NB4 (cell line): ENCODE measurements around the gene LRRK1.

Experiments used
- DNase-seq: peaks from one replicate; pipeline ENCODE4 v3.0.0; 2010; ENCODE audit warnings: low read depth
- H3K4me3 ChIP-seq: one replicate; pipeline ENCODE4 v1.5.1; 2011; ENCODE audit warnings: mild to moderate bottlenecking, low read depth, low read length, moderate library complexity
- CTCF ChIP-seq: IDR thresholded peaks from one replicate; pipeline ENCODE4 v1.5.1; 2012; ENCODE audit warnings: low read depth, low read length
- MYC ChIP-seq: IDR thresholded peaks from 2 replicates; pipeline ENCODE4 v1.6.1; 2011; ENCODE audit warnings: low read depth, low read length
- POLR2A ChIP-seq: IDR thresholded peaks from 2 replicates; pipeline ENCODE4 v1.6.1; 2011; ENCODE audit warnings: mild to moderate bottlenecking; ENCODE audit not compliant: insufficient read length; ENCODE audit errors: extremely low read depth
- TF ChIP-seq, protein P1 (sequence below): IDR thresholded peaks from 2 replicates; pipeline ENCODE4 v1.6.1; 2011; ENCODE audit warnings: low read depth, low read length

LRRK1 gene

GRCh38 chr15:101019366-101019896 is 100.3 kb downstream of the LRRK1 start:
- TF ChIP-seq CTCF (no peak), MYC (no peak), POLR2A (no peak)
- TF ChIP-seq, protein P1, sequence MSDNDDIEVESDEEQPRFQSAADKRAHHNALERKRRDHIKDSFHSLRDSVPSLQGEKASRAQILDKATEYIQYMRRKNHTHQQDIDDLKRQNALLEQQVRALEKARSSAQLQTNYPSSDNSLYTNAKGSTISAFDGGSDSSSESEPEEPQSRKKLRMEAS, result no peak
- no peak overlapping the region for H3K4me3 ChIP-seq
- DNase-seq, result no peak

- H3K4me3 ChIP-seq, result no peak overlapping the region
- TF ChIP-seq MYC (no peak), POLR2A (no peak), CTCF (no peak)
- TF ChIP-seq, protein P1, result no peak
- DNase-seq, result no peak
Observed at GRCh38 chr15:101020451-101020850, 101.3 kb downstream of the LRRK1 start.

GRCh38 chr15:101020945-101021344 is 101.8 kb downstream of the LRRK1 start:
- no peak overlapping the region for H3K4me3 ChIP-seq
- no peak for DNase-seq
- no peak for TF ChIP-seq MYC
- TF ChIP-seq, protein P1, result no peak
- no peak for TF ChIP-seq CTCF
- no peak for TF ChIP-seq POLR2A

DNA sequence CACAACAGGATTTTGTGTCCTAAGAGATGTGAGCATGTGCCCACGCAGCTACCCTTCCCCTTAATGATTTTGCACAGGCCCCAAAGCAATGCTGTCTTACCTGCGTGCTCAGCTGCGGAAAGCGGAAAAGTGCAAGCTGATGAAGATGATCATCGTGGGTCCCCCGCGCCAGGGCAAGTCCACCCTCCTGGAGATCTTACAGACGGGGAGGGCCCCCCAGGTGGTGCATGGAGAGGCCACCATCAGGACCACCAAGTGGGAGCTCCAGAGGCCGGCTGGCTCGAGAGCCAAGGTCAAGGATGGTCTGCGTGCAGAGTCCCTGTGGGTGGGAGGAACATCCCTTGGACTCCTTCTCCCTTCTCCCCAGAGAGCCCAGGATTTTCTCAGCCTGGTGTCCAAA is 103.1 kb downstream of the LRRK1 start:
- no peak overlapping the region for H3K4me3 ChIP-seq
- TF ChIP-seq CTCF, result no peak
- TF ChIP-seq POLR2A, result no peak
- no peak for TF ChIP-seq MYC
- TF ChIP-seq, protein P1, result no peak
- no peak for DNase-seq

DNA sequence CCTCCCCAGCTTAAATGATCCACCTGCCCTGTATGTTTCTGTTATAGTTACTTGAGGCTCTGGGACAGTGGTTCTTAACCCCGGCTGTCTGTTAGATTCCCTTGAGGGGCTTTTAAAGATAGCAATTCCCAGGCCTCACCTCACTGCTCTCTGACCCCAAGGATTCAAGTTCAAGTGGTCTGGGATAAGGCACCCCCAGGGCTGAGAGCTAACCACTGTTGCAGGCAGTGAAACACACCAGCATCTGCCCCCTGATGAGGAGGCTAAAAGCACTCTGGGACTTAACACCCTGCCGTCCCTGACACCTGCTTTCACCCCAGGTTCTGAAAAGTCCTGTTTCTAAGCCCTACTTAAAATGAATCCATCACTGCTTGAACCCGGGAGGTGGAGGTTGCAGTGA is 103.7 kb downstream of the LRRK1 start:
- no peak for DNase-seq
- TF ChIP-seq CTCF, result no peak
- H3K4me3 ChIP-seq, result no peak overlapping the region

- no peak for TF ChIP-seq MYC
- TF ChIP-seq POLR2A, result no peak
- no peak for TF ChIP-seq CTCF
- TF ChIP-seq, protein P1, result no peak
- H3K4me3 ChIP-seq, result no peak overlapping the region
- no peak for DNase-seq
Observed at GRCh38 chr15:101023501-101024072, 104.4 kb downstream of the LRRK1 start.
